Measurements from ENCODE around the gene SDK2.

Gene SDK2

GRCh38 chr17:73415782-73416181, 228.5 kb downstream of the SDK2 start:
- no peak for TF ChIP-seq CTCF (IDR thresholded peaks at IDR 0.05; ENCODE audit: low read depth, low read length)
- no peak for DNase-seq (ENCODE audit: extremely low read depth, low read depth)

GRCh38 chr17:73414171-73414955, 229.9 kb downstream of the SDK2 start:
- no peak for DNase-seq (ENCODE audit: extremely low read depth, low read depth)
- TF ChIP-seq CTCF (IDR thresholded peaks at IDR 0.05; ENCODE audit: low read depth, low read length), result no peak

GRCh38 chr17:73412914-73413313, 231.3 kb downstream of the SDK2 start:
- no peak for DNase-seq (ENCODE audit: extremely low read depth, low read depth)

GRCh38 chr17:73411313-73411747, 232.9 kb downstream of the SDK2 start:
- TF ChIP-seq CTCF (IDR thresholded peaks at IDR 0.05; ENCODE audit: low read depth, low read length), result no peak
- no peak for DNase-seq (ENCODE audit: extremely low read depth, low read depth)

More at GRCh38 chr17:73412914-73413313, 231.3 kb downstream of the SDK2 start:
- TF ChIP-seq CTCF (IDR thresholded peaks at IDR 0.05; ENCODE audit: low read depth, low read length), result no peak

DNA sequence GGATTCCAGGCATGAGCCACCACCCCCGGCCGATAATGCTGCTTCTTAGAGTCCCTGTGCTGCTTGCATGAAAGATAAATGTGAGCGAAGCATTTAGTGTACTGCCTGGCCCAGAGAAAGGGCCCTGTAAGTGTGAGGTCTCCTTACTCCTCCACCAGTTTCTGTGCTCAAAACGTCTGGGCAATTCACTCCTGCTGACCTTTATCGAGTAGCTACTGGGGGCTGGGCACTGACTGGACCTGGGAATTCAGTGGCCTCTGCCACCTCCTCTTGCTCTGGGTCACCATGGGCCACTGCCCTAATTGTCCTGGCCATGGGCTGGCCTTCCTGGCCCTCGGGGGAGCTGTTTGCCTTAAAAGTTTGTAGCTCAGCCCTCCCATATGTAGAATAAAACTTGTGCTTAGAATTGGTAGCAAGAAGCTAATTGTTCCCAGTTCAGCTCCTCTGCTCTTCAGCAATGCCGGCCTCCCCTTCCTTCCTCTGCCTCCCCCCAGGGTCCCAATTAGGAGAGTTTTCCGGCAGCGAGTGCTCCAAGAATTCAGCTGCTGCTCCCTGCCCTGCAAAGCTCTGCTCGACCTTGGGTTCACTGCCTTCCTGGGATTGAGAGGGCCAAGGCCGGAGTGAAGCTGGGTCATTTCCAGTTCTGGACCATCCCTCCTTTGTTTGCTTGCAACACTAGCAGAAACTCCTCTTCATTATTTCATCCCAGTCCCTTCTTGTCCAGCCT, 233.5 kb downstream of the SDK2 start:
- DNase-seq (ENCODE audit: extremely low read depth, low read depth), result no peak
- TF ChIP-seq CTCF (IDR thresholded peaks at IDR 0.05; ENCODE audit: low read depth, low read length), result no peak

DNA sequence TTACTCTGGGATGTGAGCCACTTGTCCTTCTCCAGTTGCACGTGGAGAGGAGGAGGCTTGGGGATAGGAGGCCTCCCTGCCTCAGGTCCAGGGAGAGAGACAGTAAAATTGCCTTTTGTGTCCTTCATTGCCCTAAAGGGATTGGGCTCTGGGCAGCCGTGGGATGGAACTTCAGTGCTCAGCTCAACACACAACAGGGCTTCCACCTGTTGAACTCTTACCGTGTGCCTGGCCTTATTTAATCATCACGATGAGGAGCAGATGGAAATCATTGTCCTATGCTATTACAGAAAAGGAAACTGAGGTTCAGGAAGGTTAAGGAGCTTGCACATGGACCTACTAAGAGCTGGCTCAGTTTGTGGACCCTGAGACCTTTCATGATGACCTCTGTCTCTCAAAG, 240.0 kb downstream of the SDK2 start:
- no peak for DNase-seq (ENCODE audit: extremely low read depth, low read depth)
- no peak for TF ChIP-seq CTCF (IDR thresholded peaks at IDR 0.05; ENCODE audit: low read depth, low read length)

GRCh38 chr17:73402466-73402865, 241.8 kb downstream of the SDK2 start:
- TF ChIP-seq CTCF (IDR thresholded peaks at IDR 0.05; ENCODE audit: low read depth, low read length), result no peak

More at GRCh38 chr17:73402466-73402865, 241.8 kb downstream of the SDK2 start:
- no peak for DNase-seq (ENCODE audit: extremely low read depth, low read depth)
